HG03039 (cell line): ENCODE measurements around the gene SPATS2L.

Source experiments
- ATAC-seq: cut with Tn5 transposase; IDR thresholded peaks from one replicate; pipeline ENCODE4 v1.9.1; 2021; ENCODE audit warnings: mild to moderate bottlenecking, moderate library complexity; ENCODE audit not compliant: unreplicated experiment

The SPATS2L gene

DNA sequence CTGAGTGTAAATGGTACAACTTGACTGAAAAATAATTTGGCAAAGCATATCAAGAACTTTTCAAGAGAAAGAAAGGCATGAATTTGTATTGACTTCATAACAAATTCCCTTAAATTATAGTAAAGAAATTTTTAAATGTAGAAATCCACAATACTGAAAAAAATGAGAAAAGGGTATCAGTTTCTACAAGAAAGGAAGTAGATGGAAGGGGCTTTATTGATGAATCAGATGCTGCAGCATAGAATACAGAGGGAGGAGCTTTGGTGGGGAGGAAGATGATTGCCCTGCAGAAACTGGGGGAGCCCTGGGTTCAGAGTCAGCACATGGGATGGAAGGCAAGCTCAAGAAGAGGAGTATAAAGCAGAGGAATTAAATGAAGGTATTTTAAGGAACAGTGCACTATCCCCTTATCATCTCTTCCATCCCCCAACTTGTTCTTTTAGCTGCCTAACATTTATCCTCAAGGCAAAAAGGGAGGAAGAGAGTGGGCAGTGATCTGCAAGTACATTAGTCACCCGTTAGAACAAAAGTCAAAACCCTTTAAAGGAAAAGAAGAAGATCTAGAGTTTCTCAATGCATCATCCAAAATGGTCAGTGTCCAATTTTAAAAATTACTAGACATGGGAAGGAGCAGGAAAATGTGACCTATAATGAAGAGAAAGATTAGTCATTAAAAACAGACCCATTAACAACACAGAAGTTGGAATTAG, 125.7 kb downstream of the SPATS2L start:
- no peak for ATAC-seq

DNA sequence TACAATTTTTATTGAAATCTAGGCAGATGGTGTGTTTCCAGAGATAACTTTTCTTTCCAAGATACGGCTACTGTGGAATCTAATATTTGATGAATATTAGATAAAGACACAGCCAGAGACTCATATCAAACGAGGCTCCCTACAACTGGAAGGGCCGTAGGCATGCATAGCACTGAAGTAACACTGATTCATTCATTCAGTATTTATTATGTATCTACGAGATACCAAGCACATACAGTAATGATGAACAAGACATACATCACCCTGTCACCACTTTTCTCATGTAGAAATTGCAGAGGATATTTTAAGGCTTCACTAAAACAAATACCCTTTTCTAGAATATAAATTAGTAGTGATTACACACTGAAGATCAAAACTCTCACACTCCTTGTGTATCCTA, 128.9 kb downstream of the SPATS2L start:
- ATAC-seq, result no peak

- no peak for ATAC-seq
These were observed 131.8 kb downstream of the SPATS2L start for GRCh38 chr2:200438251-200438650.

GRCh38 chr2:200438846-200439245, 132.4 kb downstream of the SPATS2L start:
- no peak for ATAC-seq

- ATAC-seq, result no peak
These were observed 133.5 kb downstream of the SPATS2L start for GRCh38 chr2:200439981-200440380.

DNA sequence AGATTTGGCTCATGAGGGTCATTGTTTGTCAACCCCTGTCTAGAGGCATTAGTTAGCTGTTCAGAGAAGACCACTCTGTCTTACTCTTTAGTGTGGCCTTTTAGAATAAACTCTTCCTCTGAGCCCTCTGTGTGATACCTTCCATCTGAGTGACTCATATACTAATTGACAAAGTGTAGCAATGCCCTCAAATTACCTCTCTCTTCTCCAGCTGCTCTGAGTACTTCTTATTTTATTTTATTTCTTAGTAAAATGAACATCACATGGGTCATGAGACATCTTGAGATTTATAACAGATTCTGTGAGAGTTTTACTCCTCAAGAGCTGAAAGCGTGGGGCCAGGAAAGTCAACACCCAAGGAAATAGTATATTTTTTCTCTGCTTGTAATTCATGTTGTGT, 136.0 kb downstream of the SPATS2L start:
- ATAC-seq, result no peak

GRCh38 chr2:200443376-200443775, 136.9 kb downstream of the SPATS2L start:
- ATAC-seq, result no peak

GRCh38 chr2:200443916-200444315, 137.4 kb downstream of the SPATS2L start:
- ATAC-seq, result no peak

GRCh38 chr2:200444530-200444929, 138.0 kb downstream of the SPATS2L start:
- no peak for ATAC-seq

DNA sequence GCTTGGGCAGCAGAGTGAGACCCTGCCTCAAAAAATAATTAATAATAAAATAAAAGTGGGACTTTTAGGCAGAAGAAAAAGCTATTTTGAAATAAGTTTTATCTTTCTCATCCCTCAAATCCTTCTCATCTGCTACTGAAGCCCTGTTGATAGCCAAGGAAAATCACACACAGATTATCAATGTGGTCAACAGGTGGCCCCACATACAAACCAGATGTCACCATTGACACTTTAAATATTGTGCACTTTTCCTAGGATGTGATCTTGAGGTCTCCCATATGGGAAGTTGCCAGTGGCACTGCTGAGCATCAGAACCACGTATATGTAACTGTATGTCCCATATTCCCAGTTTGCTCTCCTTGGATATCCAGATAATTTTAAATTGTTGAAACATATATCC, 138.8 kb downstream of the SPATS2L start:
- ATAC-seq, result no peak

- ATAC-seq, result no peak
These were observed 140.1 kb downstream of the SPATS2L start for GRCh38 chr2:200446612-200447011.

DNA sequence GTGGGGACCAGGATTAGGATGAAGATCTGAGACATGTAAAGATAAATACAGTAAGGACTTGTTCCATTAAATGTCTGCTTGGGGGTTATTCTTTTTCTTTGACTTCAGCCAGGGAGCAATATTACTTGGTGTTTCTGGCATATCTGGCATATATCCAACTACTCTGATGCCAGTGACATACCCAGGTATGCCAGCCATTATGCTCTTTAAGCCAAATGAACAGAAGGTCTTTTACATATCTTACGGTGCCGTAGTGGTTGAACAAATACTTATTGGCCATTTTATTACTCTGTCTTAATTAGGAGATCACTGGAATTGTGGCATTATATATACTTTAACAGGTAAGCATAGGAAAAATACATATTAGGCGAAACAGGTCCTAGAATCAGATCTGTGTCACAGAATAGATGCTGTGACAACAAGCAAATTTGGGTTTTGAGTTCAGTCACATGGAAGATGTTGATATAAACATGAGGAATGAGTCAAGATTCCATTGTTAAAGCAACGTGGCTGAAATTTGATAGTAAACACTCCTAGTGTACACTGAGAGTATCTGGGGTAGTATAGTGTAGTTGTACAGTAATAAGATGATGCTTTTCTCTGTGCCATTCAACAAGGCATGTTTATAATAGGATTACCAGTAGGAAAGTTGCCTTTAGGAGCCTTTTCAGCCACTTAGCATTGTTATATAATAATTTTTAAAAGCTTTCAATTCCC, 140.8 kb downstream of the SPATS2L start:
- no peak for ATAC-seq

DNA sequence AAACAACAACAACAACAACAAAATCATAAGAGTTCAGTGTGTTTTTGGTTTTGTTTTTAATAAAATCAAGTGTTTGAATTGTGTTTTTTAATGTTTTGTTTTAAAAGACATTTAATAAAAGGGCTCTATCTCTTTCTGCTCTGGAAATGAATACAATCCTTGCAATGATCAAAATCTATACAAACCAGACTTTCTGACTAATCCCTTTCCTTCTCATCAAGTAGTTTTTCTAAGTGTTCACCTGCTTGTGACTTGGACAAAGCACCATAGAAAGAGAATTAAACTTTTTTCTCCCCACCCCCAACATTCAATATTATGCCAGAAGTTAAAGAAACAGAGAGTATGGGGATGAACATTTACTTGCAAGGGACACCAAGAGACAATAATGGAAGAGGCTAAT, 142.0 kb downstream of the SPATS2L start:
- no peak for ATAC-seq

DNA sequence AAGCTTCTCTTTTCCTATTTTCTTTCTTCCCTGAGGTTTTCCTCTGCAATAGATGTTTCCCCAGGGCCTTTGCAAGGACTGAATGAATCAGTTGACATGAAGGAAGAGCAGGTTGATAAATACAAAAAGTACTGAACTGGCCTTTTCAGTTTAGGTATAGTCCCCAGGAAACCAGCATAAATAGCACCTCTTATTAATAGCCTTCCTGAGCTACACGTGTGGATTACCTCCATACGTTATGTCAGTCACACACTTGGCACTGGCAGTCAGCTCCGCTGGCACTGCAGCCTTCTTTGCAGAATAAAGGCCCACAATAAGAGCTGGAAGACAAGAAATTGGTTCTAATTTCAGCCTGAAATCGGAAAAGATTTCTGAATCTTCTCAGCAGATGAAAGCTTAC, 142.7 kb downstream of the SPATS2L start:
- ATAC-seq, result no peak

DNA sequence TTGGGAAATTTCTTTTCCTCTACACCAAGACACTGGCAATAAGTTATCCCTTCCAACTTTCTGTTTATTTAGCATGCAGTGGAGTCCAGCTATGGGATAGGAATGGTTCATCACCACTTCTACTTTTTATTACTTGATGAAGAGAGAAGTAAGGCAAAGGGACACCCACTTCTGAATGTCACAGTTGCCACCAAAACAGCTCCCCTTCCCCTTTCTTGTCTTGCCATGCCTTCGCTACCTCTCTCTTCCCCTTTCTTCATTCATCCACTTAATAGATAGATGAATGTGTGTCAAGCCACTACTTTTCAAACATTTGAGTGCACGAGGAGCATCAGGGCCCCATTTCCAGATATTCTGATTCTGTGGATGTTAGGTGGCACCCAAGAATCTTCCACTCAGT, 143.8 kb downstream of the SPATS2L start:
- ATAC-seq, result no peak

- ATAC-seq, result no peak
These were observed 145.0 kb downstream of the SPATS2L start for GRCh38 chr2:200451511-200451910.

DNA sequence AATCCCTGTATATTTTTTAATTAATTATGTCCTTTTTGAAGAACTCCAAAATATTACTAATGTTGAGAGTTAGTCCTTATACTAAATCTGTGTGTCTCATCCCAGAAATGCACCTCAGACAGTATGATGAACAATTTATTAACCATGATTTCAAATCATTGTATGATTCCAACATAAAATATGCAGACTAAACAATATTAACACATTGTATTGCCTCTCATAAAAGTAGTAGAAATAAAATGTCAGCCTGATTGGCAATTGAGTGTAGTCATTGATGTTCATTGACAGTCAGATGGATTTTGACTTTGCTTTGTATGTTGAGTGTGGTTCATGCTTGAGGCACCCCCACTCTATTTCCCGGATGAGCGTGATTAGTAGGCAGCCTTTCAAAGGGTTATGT, 145.9 kb downstream of the SPATS2L start:
- ATAC-seq, result no peak

DNA sequence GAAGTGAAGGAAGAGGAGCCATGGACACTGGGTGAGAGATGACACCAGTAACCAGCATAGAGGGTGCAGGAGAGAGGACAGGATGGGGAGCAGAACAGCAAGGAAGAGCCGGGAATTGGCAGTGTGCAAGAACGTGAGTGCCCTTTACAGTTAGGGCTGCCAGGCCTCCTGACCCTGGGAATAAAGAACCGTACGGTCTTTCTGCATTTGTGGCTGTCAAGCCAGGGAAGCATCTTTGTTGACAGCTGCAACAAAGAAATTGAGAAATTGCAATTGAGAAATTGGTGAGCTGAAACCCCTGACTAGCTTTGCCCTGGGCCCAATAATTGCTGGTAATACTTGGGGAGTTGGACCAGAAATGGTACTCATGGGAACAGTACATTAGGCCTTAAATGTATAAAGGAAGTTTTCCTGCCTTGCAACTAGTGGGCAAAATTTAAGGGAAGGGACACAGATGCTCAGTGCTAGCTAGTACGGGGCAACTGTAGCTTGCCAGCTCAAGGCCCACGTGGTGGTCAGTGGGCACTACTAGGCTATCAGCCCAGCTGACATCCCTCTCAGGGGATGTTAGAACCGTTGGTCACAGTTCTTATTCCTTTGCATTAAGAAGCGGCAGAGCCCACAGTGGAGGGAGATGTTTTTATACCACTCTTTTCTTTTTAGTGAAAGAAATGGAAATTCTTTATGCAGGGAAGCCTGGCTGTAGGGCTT, 146.8 kb downstream of the SPATS2L start:
- ATAC-seq, result no peak

GRCh38 chr2:200453853-200454534, 147.5 kb downstream of the SPATS2L start:
- ATAC-seq, result no peak

GRCh38 chr2:200454927-200455801, 148.7 kb downstream of the SPATS2L start:
- ATAC-seq, result peak; percentile 85
